GM18861 (cell line): Measurements from ENCODE around the gene ERGIC1.
"Not testable (repeated sequence)": the region's sequence is repeated elsewhere in the genome, so short reads cannot be mapped to it uniquely, and the experiment has no call there.

Source experiments
- ATAC-seq: cut with Tn5 transposase; IDR thresholded peaks from one replicate; pipeline ENCODE4 v1.9.1; 2021; ENCODE audit not compliant: unreplicated experiment

Gene ERGIC1

GRCh38 chr5:172845154-172845553 is 11.1 kb downstream of the ERGIC1 start:
- ATAC-seq: no peak

GRCh38 chr5:172845576-172845975 is 11.5 kb downstream of the ERGIC1 start:
- ATAC-seq: no peak

DNA sequence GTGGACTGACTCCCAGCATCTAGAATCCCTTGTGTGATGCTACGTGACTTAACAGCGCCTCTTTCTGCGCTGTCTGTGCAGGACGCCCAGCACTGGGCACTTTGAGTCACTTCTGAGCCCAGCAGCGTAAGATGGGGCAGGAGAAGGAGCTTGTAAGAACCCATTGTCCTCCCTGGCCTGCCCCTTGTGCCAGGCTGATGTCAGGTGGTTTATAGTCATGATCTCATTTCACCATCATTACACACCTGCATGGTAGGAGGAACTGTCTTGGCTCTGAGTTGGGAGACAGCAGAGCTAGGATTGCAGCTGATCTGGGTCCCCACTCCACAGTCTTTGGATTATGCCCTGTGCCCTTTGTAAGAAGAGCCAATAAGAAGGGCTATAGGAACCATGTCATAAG is 12.2 kb downstream of the ERGIC1 start:
- ATAC-seq: no peak

- no peak for ATAC-seq
Measured at GRCh38 chr5:172846677-172847076, 12.6 kb downstream of the ERGIC1 start.

DNA sequence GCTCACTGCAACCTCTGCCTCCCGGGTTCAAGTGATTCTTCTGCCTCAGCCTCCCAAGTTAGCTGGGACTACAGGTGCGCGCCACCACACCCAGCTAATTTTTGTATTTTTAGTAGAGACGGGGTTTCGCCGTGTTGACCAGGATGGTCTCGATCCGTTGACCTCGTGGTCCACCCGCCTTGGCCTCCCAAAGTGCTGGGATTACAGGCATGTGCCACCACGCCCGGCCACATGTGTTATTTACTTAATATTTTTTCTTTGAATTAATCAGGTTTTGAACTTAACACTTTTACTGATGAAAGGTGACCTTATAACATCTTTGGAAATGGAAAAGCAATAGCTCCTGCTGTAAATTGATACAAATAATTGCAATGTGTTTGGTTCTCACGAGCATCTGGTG is 13.5 kb downstream of the ERGIC1 start:
- not testable (repeated sequence) for ATAC-seq

DNA sequence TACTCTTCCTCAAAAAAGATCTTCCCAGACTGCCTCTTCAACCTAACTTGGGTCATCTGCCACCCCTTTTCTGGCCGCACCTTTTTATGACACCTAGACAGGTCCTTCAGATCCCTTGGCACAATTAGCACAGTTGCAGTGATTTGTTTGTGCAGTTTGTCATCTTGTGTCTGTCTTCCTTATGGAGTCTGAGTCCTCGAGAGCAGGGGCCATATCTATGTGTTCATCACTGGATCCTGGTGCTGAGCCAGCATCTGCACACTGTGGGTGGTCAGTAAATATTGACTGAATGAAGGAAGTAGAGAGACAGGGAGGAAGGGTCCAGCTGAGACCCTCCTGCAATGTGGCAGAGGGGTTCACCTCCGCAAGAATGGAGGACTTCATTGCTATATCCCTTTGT is 14.4 kb downstream of the ERGIC1 start:
- no peak for ATAC-seq

- peak; percentile 60 for ATAC-seq
Measured at GRCh38 chr5:172849606-172850453, 15.8 kb downstream of the ERGIC1 start.

DNA sequence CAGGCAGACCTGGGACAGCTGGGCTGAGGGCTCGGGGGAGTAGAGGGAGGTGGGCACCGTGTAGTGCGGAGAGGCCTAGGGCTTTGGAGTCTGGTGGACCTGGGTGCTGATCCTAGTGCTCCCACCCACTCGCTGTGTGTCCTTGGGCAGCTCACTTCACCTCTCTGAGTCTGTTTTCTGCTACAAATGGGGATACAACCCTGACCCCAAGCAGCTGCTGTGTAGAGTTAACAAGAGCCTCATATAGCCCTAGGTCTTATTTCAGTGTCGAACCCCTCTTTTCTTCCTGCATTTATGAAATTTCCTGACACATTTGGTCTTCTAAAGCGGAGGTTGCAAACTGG is 16.4 kb downstream of the ERGIC1 start:
- no peak for ATAC-seq

GRCh38 chr5:172851254-172851653 is 17.2 kb downstream of the ERGIC1 start:
- not testable (repeated sequence) for ATAC-seq

GRCh38 chr5:172852490-172853354 is 18.7 kb downstream of the ERGIC1 start:
- ATAC-seq: no peak

GRCh38 chr5:172853355-172853975 is 19.4 kb downstream of the ERGIC1 start:
- ATAC-seq: no peak

GRCh38 chr5:172854451-172854871 is 20.4 kb downstream of the ERGIC1 start:
- no peak for ATAC-seq

DNA sequence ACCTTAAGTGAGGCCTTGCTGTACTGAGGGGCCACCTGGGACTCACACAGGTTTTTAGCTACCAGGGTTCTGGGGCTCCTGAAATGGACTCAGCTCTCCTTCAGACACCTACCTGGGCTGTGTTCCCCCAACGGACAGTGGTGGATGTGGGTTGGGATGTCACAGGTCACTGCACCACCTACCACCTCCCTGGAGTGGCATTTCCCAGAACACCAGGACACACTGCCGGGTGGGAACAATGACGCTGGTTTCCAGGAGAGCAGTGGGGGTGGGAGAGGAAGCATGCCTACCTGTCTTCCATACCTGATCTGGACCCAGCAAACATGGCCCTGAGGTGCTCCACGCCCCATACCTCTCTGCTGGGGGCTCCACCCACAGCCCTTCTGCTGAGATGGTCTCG is 20.9 kb downstream of the ERGIC1 start:
- ATAC-seq: no peak

- ATAC-seq: no peak
Measured at GRCh38 chr5:172855597-172856292, 21.7 kb downstream of the ERGIC1 start.

DNA sequence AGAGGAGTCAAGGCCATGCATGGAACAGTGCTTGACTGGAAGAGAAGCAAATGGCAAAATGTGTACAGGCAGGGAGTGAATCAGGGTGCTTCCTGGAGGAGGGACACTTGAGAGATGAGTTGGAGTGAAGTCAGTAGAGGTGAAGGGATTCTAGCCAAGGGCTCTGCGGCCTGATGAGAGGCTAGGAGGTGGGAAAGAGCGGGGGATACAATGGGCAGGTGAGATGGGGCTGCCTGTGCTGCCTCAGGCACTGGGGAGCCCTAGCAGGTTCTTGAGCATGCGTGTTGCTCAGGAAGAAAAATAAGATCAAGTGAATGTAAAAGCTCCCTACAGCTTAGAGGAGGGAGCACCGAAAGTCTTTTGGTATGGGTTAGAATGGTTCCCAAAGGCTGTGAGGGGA is 22.3 kb downstream of the ERGIC1 start:
- no peak for ATAC-seq

DNA sequence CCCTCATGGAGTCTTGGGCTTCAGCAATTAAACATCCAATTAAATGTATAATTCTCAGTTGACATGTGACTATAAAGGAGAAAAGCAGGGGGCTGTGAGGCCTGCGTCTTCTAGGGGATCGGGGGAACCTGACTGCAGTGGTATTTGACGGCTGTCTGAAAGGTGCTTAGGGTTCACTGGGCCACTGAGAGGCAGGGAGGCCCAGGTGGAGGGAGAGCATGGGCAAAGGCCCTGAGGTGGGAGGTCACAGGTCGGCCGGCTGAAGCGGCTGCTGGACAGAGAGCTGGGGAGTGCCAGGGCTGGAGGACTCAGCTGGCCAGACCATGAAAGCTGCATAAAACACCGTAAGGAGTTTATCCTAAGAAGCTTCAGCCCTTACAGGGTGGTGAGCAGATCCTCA is 23.9 kb downstream of the ERGIC1 start:
- ATAC-seq: no peak

DNA sequence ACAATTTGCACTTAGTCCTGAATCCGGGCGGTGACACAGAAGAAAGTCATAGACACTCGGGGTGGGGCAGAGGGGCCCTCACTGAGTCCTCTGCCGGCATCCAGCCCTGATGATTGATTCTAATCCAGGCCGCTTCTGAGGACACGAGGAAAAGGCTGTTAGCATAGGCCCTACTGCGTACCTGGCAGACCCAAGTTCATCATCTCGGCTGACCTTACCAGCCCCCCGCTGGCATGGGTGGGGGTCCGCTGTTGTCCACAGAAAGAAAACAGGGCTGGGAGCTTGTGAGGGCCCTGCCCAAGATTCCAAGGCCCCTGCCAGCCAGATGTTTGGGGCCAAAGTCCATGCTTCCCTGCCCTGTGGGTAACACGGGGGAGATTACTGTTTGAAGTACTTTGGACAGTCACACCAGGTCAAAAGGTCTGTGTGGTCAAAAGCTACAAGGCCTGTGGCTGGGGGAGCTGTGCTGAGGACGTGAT is 24.5 kb downstream of the ERGIC1 start:
- ATAC-seq: no peak

GRCh38 chr5:172858990-172859811 is 25.1 kb downstream of the ERGIC1 start:
- no peak for ATAC-seq

GRCh38 chr5:172859966-172860365 is 25.9 kb downstream of the ERGIC1 start:
- no peak for ATAC-seq
